GM12891 (cell line): ENCODE results near the gene FERMT2.

Experiments used
- POLR2A ChIP-seq: IDR thresholded peaks from 2 replicates; pipeline ENCODE4 v1.6.1; 2011; ENCODE audit warnings: low read depth, low read length, control low read depth
- POLR2AphosphoS5 ChIP-seq: IDR thresholded peaks from 2 replicates; pipeline ENCODE4 v1.6.1; 2011; ENCODE audit warnings: low read depth, low read length, control low read depth
- TAF1 ChIP-seq: IDR thresholded peaks from 2 replicates; pipeline ENCODE4 v1.6.1; 2011; ENCODE audit warnings: low read depth, low read length, control low read depth

DNA sequence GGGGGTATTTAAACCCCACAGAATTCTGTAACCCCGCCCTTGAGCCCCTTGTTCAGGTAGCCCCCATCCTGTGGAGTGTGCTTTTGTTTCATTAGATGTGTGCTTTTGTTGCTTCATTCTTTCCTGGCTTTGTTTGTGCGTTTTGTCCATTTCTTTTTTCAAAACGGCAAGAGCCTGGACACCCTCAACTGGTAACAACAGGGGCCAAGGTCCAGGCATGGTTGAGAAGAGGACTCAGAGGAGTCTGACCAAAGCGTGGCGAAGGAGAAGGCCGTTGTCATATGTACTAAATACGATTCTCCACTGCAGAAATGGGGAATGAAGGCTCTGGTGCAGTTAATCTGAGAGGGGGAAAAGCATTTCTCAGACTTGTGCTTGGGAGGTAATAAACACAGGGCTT lies 113.4 kb downstream of the FERMT2 start:
- TF ChIP-seq POLR2AphosphoS5 (no peak), POLR2A (no peak), TAF1 (no peak)
